Inferior parietal cortex (tissue), 1 donor: ENCODE results near the gene EGFR.
A peak's percentile ranks its signal among the peaks of the same experiment; 100 is the strongest.

Experiments used
- DNase-seq: peaks from one replicate; pipeline ENCODE4 v3.0.0-alpha.2; 2016; ENCODE audit errors: extremely low spot score

Gene EGFR

GRCh38 chr7:55100544-55101327 is 81.9 kb downstream of the EGFR start:
- peak; percentile 39 for DNase-seq

- no peak for DNase-seq
These were observed 82.5 kb downstream of the EGFR start for GRCh38 chr7:55101359-55101758.

- DNase-seq, result no peak
These were observed 85.3 kb downstream of the EGFR start for GRCh38 chr7:55104123-55104522.

- DNase-seq, result no peak
These were observed 86.1 kb downstream of the EGFR start for GRCh38 chr7:55104712-55105433.

- no peak for DNase-seq
These were observed 87.1 kb downstream of the EGFR start for GRCh38 chr7:55105952-55106351.

- DNase-seq, result no peak
These were observed 89.1 kb downstream of the EGFR start for GRCh38 chr7:55107946-55108345.

- DNase-seq, result no peak
These were observed 89.6 kb downstream of the EGFR start for GRCh38 chr7:55108401-55108800.

- DNase-seq, result no peak
These were observed 90.0 kb downstream of the EGFR start for GRCh38 chr7:55108818-55109217.

GRCh38 chr7:55109404-55110167 is 90.8 kb downstream of the EGFR start:
- no peak for DNase-seq

- DNase-seq, result no peak
These were observed 91.6 kb downstream of the EGFR start for GRCh38 chr7:55110282-55110992.

- DNase-seq, result no peak
These were observed 92.2 kb downstream of the EGFR start for GRCh38 chr7:55110993-55111361.

- no peak for DNase-seq
These were observed 93.2 kb downstream of the EGFR start for GRCh38 chr7:55112056-55112455.

- DNase-seq, result no peak
These were observed 95.1 kb downstream of the EGFR start for GRCh38 chr7:55113760-55114540.

- DNase-seq, result no peak
These were observed 98.5 kb downstream of the EGFR start for GRCh38 chr7:55117286-55117685.

GRCh38 chr7:55118426-55118825 is 99.6 kb downstream of the EGFR start:
- no peak for DNase-seq

GRCh38 chr7:55119571-55119970 is 100.8 kb downstream of the EGFR start:
- DNase-seq, result no peak

GRCh38 chr7:55120074-55120473 is 101.3 kb downstream of the EGFR start:
- no peak for DNase-seq

- DNase-seq, result no peak
These were observed 101.8 kb downstream of the EGFR start for GRCh38 chr7:55120501-55121198.

GRCh38 chr7:55121249-55121648 is 102.4 kb downstream of the EGFR start:
- no peak for DNase-seq

- DNase-seq, result no peak
These were observed 103.4 kb downstream of the EGFR start for GRCh38 chr7:55122263-55122662.
